NOMO-1 (cell line): Measurements from ENCODE around the gene C16orf86.
A peak's percentile ranks its signal among the peaks of the same experiment; 100 is the strongest.
"Not testable (repeated sequence)": the region's sequence is repeated elsewhere in the genome, so short reads cannot be mapped to it uniquely, and the experiment has no call there.

Source experiments
- DNase-seq, 2 experiments: peaks; one replicate each; lab custom pipeline; 2025; ENCODE audit not compliant: unreplicated experiment in 2 of 2; lab: John Stamatoyannopoulos, UW

C16orf86 gene

DNA sequence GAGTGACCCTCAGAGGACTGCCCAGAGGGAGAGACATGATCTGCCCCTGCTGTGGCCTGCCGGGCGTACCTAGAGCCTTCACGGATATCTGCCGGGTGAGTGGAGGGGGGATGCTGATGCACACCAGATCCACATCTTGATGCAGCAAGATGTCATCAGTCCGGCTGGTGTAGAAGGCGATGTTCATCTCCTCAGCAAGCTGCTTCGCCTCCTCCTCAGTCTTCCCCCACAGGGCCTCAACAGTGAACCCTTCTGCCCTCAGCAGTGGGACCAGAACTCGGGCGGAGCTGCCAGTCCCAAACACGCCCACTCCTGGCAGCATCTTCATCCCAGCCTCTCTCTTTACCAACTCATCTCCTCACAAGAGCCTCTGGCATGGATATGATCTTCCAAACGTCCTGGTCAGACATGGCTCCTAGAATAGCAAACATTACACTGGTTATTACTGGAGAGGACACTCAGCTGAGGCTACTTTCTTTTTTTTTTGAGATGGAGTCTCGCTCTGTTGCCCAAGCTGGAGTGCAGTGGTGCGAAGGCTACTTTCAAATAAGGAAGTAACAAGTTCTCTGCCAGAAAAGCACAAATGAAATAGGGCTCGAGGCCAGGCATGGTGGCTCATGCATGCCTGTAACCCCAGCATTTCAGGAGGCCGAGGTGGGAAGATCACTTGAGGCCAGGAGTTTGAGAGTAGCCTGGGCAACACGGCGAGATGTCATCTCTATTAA, 18.9 kb downstream of the C16orf86 start:
- DNase-seq: no peak

DNA sequence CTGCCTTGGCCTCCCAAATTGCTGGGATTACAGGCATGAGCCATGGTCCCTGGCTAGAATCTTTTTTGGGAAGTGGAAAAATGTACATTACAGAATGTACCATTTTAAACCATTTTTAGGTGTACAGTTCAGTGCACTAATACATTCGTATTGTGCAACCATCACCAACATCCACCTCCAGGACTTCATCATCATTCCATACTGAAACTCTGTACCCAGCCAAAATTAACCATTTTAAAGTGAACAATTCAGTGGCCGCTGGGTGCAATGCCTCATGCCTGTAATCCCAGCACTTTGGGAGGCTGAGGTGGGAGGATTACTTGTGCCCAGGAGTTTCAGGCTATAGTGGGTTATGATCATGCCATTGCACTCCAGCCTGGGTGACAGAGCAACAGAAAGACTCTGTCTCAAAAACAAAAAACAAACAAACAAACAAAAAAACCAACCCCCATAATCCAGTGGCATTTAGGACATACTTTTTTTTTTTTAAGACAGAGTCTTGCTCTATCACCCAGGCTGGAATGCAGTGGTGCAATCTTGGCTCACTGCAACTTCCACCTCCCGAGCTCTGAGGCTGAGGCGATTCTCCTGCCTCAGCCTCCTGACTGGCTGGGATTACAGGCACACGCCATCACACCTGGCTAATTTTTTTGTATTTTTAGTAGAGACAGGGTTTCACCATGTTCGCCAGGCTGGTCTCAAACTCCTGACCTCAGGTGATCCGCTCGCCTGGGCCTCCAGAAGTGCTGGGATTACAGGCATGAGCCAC, 27.1 kb downstream of the C16orf86 start:
- not testable (repeated sequence) for DNase-seq

DNA sequence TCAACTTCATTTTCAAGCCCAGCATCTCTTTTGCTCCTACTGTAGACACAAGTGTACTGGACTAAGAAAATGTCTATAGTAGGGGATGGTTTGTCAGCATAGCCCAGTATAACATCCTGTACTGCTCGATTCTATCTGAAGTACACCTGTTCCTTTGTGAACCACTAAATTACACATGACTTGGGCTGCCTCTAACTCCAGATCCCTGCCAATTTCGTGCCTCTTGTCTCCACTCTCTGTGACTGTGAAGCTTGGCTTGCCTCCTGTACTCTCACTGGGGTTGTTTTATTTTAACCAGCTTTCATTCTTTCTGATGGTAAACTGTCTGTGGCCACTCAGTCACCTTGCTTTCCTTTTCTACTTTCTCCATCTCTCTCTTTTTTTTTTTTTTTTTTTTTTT, 28.0 kb downstream of the C16orf86 start:
- DNase-seq: no peak

DNA sequence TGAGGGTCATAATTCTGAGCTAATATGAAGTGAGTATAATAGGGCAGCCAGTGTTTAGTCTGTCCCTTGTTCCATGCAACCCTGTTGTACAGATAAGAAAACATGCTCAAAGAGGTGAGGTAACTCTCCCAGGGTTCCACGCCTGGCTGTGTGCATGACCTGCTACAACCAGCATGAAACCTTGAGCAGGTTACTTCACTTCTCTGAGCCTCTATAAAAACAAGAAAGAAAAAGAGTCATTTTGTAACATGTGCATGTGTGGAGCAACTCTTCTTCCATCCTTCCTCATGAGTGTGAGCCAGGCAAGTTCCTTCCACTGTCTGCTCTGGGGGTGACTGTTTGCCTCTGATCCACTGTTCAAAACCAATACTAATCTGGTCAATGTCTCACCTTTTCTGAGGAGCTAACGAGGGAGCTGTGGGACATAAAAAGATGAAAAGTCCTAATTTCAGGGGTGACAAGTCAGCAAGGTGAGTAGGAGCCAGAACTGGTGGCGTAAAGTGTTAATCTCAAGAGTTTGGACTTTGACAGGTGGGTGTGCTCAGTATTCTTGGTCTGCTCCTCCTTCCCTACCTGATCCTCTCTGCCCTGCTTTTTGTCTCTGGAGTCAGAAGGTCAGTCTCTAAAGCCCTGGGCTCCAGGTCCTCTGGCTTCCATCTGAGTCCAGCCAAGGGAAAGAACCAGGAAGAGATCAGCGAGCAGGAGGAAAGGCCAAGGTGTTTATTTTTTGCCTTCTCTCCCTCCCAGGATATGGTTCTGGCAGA, 31.0 kb downstream of the C16orf86 start:
- DNase-seq: peak in 1 of 2 experiments; percentile 23

DNA sequence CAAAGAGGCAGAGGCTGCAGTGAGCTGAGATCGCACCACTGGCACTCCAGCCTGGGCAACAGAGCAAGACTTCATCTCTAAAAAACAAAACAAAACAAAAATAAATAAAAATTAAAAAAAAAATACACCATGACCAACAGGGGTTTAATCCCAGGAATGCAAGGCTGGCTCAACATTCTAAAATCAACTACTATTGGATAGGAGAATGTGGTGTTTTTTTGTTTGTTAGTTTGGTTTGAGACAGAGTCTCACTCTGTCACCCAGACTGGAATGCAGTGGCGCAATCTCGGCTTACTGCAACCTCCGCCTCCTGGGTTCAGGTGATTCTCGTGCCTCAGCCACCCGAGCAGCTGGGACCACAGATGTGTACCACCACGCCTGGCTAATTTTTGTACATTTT, 32.7 kb downstream of the C16orf86 start:
- DNase-seq: no peak

DNA sequence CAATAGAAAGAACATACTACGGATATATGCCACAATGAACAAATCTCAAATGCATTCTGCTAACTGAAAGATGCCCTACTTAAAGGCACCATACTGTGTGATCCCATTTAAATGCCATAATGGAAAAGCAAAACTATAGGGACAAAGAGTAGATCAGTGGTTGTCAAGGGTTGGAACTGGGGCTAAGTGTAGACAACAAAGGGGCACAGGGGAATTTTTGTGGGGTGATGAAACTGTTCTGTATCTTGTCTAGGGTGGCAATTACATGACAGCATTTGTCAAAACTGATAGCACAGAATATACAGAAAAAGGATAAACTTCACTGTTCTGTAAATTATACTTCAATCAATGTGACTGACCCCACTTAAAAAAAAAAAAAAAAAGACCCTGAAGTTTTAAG, 34.8 kb downstream of the C16orf86 start:
- DNase-seq: no peak

DNA sequence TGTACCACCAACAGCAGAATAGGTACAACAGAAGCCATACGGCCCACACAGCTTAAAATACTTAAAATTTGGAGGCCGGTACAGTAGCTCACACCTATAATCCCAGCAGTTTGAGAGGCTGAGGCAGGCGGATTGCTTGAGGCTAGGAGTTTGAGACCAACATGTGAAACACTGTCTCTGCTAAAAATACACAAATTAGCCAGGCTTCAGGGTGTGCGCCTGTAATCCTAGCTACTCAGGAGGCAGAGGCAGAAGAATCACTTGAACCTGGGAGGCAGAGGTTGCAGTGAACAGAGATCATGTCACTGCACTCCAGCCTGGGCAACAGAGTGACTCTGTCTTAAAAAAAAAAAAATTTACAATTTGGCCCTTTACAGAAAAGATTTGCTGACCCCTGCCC, 35.5 kb downstream of the C16orf86 start:
- no peak for DNase-seq

DNA sequence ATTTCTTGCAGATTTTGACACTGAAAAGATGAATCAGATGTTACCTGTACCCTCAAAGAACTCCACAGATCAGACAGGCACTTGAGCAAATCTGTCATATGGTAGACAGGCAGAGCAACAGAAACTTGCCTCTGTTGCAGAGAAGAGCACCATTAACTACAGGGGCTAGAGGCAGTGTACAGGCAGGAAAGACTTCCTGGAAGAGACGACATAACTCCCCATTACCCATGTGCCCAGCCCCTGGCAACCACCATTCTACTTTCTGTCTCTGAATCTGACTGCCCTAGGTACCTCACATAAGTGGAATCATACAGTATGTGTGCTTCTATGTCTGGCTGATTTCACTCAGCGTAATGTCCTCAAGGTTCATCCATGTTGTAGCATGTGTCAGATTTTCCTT, 37.0 kb downstream of the C16orf86 start:
- DNase-seq: no peak

DNA sequence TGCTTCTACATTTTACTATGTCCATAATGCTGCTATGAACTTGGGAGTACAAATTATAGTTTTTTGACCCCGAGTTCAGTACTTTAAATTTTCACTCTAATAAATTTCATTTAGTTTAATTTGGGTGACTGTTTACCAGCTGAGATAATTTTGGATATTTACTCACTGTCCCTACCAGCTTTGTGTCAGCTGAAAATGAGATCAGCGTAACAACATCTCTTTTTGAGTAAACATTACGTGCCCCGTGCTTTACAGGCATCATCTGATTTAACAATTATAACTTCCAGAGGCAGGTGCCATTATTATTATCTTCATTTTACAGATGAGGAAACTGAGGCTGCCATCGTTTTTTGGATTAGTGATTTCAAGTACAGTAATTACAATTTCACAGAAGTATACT, 37.5 kb downstream of the C16orf86 start:
- no peak for DNase-seq

DNA sequence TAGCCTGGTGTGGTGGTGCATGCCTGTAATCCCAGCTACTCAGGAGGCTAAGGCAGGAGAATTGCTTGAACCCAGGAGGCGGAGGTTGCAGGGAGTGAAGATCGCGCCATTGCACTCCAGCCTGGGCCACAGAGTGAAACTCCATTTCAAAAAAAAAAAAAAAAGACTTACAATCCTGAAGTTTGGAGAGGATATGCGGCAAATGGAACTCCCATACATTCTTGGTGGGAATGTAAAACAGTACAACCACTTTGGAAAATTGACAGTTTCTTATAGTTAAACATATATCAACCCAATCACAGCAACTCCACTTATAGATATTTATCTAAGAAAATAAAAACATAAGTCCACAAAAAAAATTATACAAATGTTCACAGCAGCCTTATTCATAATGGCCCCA, 40.6 kb downstream of the C16orf86 start:
- DNase-seq: no peak

DNA sequence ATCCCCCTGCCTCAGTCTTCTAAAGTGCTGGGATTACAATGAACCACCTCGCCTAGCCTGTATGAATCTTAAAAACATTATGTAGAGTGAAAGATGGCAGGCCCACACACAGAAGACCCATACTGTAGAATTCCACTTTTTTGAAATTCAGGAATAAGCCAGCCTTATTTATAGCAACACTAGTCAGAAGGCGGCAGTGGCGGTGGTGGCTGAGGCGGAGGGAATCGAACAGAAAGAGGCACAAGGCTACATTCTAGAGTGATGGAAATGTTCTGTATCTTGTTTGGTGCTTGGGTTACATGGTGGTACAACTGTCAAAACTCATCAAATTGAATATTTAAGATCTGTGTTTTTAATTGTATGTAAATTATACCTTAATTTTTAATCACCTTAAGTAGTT, 41.2 kb downstream of the C16orf86 start:
- DNase-seq: no peak

DNA sequence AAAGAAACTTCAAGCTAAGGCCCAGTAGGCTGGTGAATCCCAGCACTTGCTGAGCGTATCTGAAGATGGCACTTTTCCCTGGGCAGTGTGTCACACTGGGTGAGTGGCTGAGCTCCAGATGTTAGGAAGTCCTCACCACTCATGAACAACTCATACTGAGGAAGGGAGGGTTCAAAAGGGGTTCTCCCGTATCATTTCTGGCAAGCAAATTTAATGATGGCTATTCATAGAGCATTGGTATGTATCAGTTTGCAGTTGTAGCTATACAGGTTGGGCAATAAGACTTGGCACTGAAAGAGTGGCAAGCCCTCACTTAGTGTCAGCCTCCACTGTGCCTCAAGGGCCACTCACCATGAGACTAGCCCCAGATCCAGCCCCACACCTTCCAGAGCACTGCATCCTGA, 41.8 kb downstream of the C16orf86 start:
- DNase-seq: no peak

DNA sequence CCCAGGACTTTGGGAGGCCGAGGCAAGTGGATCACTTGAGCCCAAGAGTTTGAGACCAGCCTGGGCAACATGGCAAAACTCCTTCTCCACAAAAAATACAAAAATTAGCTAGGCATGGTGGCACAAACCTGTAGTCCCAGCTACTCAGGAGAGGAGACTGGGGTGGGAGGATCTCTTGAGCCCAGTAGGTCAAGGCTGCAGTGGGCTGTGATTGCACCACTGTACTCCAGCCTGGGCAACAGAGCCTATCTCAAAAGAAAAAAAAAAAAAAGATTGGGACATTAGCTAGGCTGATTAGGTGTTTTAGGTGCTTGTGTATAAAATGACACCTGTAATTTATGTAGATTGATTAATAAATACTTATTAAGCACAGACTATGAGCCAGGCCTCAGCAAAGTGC, 42.4 kb downstream of the C16orf86 start:
- no peak for DNase-seq

DNA sequence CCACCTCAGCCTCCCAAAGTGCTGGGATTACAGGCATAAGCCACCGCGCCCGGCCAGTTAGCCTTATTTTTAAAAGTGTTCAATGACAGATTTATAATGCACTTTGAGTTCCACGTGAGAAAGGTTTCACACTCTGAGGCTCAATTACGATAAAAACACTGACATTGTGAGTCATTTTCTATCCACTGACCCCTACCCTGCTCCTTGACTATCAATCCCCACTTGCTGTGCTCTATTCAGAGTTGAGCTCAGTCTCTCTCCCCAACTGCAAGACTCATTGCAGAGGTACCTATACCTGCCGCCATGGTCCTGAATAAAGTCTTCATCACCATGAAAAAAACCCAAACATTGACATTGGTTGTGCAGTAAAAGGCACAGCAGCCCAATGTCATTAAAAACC, 44.0 kb downstream of the C16orf86 start:
- DNase-seq: no peak

DNA sequence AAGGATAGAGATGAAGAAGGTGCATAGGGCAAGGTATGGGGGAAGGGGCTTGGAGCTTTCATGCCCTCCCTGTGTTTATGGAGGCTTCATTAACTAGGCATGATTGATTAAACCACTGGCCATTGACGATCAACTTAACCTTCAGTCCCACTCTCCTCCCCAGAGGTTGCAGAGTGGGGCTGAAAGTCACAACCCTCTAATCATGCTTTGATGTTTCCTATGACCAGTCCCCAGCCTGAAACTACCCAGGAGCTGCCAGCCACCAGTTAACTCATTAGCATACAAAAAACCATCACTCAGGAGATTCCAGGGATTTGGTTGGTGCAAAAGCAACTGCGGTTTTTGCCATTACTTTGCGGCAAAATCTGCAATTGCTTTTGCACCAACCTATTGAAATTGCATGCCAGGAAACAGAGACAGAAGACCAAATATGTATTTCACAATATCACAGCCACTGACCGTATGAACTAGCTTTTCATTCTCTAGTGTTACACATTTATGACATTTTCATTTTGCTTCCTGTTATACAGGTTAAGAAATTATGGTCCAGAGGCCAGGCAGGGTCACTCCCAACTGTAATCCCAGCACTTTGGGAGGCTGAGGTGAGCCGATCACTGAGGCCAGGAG, 47.1 kb downstream of the C16orf86 start:
- peak; percentile 47 to 65 for DNase-seq

DNA sequence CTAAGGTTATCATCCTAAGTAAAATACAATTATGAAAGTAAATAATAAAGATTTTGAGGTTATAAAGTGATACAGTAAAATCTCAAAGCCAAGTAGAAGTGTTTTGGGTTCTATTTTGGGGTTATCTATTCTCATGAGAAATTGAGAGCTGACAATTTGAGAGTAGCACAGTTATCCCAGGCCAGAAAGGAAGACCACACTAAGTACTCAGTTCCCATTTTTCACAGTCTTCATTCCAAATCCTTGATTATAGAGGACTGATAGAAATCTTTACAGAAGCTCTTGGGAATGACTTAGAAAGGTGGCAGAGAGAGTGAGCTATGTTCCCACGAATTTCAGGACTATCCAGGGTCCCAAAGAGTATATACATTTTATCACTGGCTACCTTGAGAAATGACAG, 47.9 kb downstream of the C16orf86 start:
- no peak for DNase-seq

DNA sequence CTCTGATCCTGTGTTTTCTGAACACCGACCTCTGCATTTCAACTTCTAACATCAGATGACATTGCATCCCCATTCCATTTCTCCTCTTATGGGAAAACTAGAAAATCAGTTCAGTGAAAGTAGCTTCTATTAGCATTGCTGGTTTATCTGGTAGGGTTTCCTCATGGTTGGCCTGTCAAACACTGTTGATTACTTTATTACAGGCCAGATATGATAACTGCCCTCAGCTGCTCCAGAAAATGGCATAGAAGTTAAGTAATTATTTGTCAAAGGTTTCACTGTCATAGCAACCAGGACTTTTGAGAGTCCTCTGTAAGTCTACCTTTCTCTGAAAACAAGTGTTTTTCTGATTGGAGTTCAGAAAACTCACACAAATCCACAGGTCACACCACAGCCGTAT, 49.5 kb downstream of the C16orf86 start:
- no peak for DNase-seq
